HG03520 (cell line): ENCODE results near the gene CYP8B1.

Experiments
- ATAC-seq: cut with Tn5 transposase; IDR thresholded peaks from one replicate; pipeline ENCODE4 v1.9.1; 2021; ENCODE audit warnings: mild to moderate bottlenecking, moderate library complexity; ENCODE audit not compliant: unreplicated experiment

Gene CYP8B1

DNA sequence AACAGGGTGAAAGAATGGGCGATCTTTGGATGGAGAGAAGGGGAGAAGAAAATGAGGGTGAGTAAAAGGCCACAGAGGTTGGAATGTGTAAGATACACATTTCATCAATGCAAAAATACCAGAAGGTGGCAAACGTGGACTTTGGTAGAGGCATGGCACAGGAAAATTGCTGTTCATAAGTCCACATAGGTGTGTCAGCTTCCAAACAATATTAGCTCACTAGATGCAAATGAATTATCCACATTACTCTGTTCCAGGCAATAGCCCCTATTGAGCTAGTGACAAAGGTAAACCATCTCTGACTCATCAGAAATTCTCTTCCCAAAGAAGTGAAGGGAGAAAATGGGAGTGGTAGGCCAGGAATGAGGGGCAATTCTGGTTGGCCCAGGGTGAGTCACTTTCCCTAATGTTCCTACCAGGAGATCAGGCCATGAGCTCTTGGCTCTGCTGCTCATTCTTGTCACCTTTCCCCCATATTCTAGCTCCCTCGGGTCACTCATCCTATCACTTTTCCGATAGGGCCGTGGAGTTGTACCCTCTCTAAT lies 46.5 kb downstream of the CYP8B1 start:
- no peak for ATAC-seq

DNA sequence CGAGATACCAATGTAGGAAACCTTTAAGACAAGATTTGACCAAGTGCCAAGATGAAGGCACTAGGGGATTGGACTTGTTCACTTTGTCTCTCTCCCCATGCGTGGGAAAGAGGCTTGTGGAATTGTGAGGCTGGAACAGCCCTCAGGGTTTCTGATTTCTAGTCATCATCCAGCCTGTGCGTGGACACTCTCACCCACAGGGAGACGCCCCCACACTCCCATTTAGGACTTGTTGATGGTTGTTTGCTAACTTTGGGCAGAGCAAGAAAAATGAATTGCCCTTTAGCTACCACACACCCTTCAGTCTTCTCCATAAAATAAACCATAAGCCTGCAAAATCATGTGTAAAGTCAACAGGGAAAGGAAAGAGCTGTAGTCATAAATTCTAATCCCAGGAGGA lies 48.0 kb downstream of the CYP8B1 start:
- no peak for ATAC-seq

DNA sequence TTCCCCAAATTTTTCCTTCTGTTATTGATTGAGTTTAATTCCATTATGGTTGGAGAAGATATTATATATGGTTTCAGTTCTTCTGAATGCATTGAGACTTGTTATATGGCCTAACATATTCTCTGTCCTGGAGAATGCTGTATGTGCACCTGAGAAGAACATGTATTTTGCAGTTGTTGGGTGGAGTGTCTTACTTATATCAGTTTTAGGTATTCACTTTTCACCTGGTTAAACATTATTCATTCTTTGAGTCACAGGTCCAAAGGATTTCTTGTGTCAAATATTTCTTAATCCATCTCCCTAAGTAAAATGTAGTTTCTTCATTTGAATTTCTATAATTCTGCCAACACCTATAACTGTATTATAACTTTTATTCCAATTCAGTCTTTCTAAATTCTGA lies 48.7 kb downstream of the CYP8B1 start:
- ATAC-seq, result no peak

DNA sequence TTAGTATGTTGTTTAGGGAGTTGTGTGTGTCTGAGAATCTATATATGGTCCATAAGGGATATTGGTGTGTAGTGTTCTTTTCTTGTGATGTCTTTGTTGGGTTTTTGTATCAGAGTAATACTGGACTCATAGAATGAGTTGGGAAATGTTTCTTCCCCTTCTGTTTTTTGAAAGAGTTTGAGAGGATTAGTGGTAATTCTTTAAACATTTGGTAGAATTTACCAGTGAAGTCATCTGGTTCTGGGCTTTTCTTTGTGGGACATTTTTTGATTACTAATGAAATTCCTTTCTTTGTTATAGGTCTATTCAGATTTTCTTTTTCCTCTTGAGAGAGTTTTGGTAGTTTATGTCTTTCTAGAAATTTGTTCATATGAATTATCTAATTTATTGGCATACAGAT lies 49.5 kb downstream of the CYP8B1 start:
- ATAC-seq, result no peak

DNA sequence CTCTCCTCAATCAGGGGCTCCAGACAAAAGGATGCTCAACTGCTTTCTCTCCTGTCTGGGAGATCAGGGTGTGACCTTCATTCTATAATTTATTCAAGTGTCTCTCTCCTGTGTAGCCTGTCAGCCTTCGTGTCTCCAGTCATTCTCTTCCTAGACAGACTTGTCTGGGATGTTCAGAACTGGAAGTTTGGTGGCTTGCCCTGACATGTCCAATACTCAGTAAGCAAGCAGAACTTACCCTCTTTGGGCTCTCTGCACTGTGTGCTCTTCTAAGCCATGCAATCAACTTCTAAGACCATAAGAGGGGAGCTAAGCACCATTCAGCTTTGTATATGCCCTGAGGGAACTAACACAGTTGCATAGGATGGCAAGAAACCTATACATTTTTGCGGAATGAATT lies 52.3 kb downstream of the CYP8B1 start:
- no peak for ATAC-seq

DNA sequence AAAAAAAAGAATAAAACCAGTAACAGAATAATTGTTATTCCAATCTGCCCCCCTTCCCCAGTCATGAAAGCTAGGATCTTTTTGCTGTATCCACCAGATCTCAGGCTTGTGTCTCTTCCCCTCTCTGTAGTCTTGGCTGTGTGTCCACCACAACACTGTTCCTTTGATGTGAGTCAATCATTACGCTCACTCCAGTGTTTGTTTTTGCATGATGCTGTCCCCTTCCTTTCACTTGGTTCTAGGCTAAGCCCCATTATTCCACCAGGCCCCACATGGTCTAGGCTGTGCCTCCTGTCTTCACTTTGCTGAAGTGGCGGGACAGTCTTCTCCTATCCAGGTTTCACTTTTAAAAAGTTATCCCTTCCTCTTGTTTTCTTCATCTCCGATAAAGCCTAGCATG lies 52.9 kb downstream of the CYP8B1 start:
- ATAC-seq, result no peak
